Right lobe of liver (tissue), 6 donors: ENCODE measurements around the gene DCP1A. TPM values are rescaled to one million over a fixed set of nuclear protein-coding genes. Genes with fewer than 3 reads are reported as not detected.

ENCODE experiments used
- ATAC-seq, 4 donors: fragments of 200-7000 bp; cut with Tn5 transposase; one replicate each; pipeline ENCODE4 v1.9.1; 2020; ENCODE audit warnings: mild to moderate bottlenecking in 4 of 4, moderate library complexity in 4 of 4
- DNase-seq, 3 donors: peaks; one replicate each; pipeline ENCODE4 v3.0.0-alpha.2; 2020
- H3K27ac ChIP-seq, 3 donors: fragments of 200-600 bp; one replicate each; pipeline ENCODE4 v1.8.0; 2022
- H3K27me3 ChIP-seq, 2 donors: fragments of 200-600 bp; one replicate each; pipeline ENCODE4 v1.8.0; 2022
- H3K36me3 ChIP-seq, 4 donors: fragments of 200-600 bp; sonication (generic) in 1 of 4; one replicate each; pipeline versions ENCODE4 v1.5.1 to v1.8.0; 2017 to 2022; ENCODE audit warnings: control low read depth in 1 of 4
- H3K4me1 ChIP-seq, 4 donors: fragments of 200-600 bp; sonication (generic) in 1 of 4; one replicate each; pipeline versions ENCODE4 v1.5.1 to v1.8.0; 2017 to 2022; ENCODE audit warnings: control low read depth in 1 of 4
- H3K4me3 ChIP-seq, 3 donors: fragments of 200-600 bp; one replicate each; pipeline ENCODE4 v1.8.0; 2022
- H3K9me3 ChIP-seq, 4 donors: fragments of 200-600 bp; sonication (generic) in 1 of 4; one replicate each; pipeline versions ENCODE4 v1.5.1 to v1.8.0; 2017 to 2022; ENCODE audit warnings: control low read depth in 1 of 4
- CTCF ChIP-seq, 4 donors: fragments of 200-600 bp in 3 of 4; fragments of 450-650 bp in 1 of 4; IDR thresholded peaks; one replicate each; pipeline versions ENCODE4 v1.5.1 to v1.8.0; 2016 to 2022; ENCODE audit warnings: antibody characterized with exemption in 4 of 4, mild to moderate bottlenecking in 2 of 4
- POLR2A ChIP-seq: fragments of 450-650 bp; IDR thresholded peaks from one replicate; pipeline ENCODE4 v1.6.1; 2017; ENCODE audit warnings: antibody characterized with exemption, mild to moderate bottlenecking
- WGBS: methylation state at CpG from one replicate; pipeline ENCODE4 v1.1.6; 2018; ENCODE audit warnings: low coverage, low lambda C conversion rate; ENCODE audit not compliant: insufficient coverage; ENCODE audit errors: missing lambda C conversion rate; 5-methylcytosine and 5-hydroxymethylcytosine counted together
- intact Hi-C, 2 donors: fragments of 100-400 bp; cut with DNase I; formaldehyde crosslinking; loops; one replicate each; pipeline versions ENCODE4 v1.11.2 to v1.14.1; 2022
- total RNA-seq, 6 experiments: library from RNA; depleted of rRNA in 2 of 6; stranded (reverse); fragments of >200 nt in 2 of 6; fragmentation: NEBNext Ultra II Directional in 3 of 6; extraction: Animal tissue kit (Norgen Biotek cat#: 25700) in 3 of 6; gene quantifications; one replicate each; pipeline versions ENCODE4 v1.1.0 to v1.2.4, GENCODE V29; 2016 to 2023
- donor health status: DM: no; HTN: yes; CAD: no.
- donor health status: DM: no; HTN: no; CAD: no.
- donor health status: DM: no; HTN: no; CAD: no.
- donor health status: DM: no; HTN: yes; CAD: no.
- donor health status: DM: no; HTN: yes; CAD: no.

Gene DCP1A
- total RNA-seq, 6 experiments from 2014 or later, result 5.7 to 12.1 (median 7.1) TPM

GRCh38 chr3:53324105-53324504 lies 23.2 kb downstream of the DCP1A start:
- TF ChIP-seq POLR2A (no peak), CTCF (IDR thresholded peaks at IDR 0.05) (no peak)
- DNase-seq, result no peak
- Histone ChIP-seq H3K9me3 (no peaks in the 10 kb centered on the region), H3K36me3 (peaks cover 0 to 6% (median 1%) of the 10 kb centered on the region in 4 donors), H3K27ac (no peak overlapping the region), H3K27me3 (no peaks in the 10 kb centered on the region), H3K4me1 (peaks cover 0 to 7% (median 0%) of the 10 kb centered on the region in 4 donors), H3K4me3 (no peak overlapping the region)
- intact Hi-C loops, result no loop called here
- ATAC-seq, result peak in 2 of 4 donors; percentile 37 to 39
- 31% methylated on average over 5 of the region's 5 CpGs for WGBS

DNA sequence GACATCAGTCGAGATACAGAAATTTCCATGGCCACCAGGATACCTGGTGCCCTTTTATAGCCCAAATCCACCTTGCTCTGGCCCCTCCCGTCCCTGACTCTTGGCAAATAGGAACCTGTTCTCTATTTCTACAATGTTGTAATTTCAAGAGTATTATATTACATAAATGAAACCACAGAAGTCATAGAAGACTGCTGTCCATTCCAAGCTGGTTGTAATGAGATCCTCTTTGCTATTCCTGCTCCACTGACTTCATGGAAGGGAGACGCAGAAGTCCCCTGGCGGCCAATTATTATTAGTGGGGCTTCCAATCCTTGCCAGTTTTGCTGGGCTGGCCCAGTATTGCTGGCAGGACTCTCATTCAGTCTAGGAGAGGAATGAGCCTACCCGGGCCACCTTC lies 26.6 kb downstream of the DCP1A start:
- ATAC-seq (no peak), DNase-seq (no peak)
- Histone ChIP-seq H3K4me3 (no peak overlapping the region), H3K27me3 (no peaks in the 10 kb centered on the region), H3K36me3 (peaks cover 0 to 31% (median 2%) of the 10 kb centered on the region in 4 donors), H3K9me3 (no peaks in the 10 kb centered on the region), H3K4me1 (peaks cover 0 to 7% (median 0%) of the 10 kb centered on the region in 4 donors), H3K27ac (no peak overlapping the region)
- 88% methylated on average over 5 of the region's 5 CpGs for WGBS
- intact Hi-C loops, result no loop called here
- TF ChIP-seq POLR2A, result no peak
- no peak for TF ChIP-seq CTCF (IDR thresholded peaks at IDR 0.05)

GRCh38 chr3:53318522-53318921 lies 28.8 kb downstream of the DCP1A start:
- TF ChIP-seq CTCF (IDR thresholded peaks at IDR 0.05) (no peak), POLR2A (no peak)
- Histone ChIP-seq H3K4me1 (no peaks in the 10 kb centered on the region), H3K36me3 (peaks cover 0 to 31% (median 2%) of the 10 kb centered on the region in 4 donors), H3K27me3 (no peaks in the 10 kb centered on the region), H3K27ac (no peak overlapping the region), H3K4me3 (no peak overlapping the region), H3K9me3 (no peaks in the 10 kb centered on the region)
- WGBS, result 100% methylated on average over 3 of the region's 3 CpGs
- ATAC-seq, result no peak
- intact Hi-C loops, result no loop called here
- no peak for DNase-seq

GRCh38 chr3:53312832-53313231 lies 34.5 kb downstream of the DCP1A start:
- WGBS, result 56% methylated on average over 1 of the region's 1 CpG
- DNase-seq (no peak), ATAC-seq (no peak)
- Histone ChIP-seq H3K27me3 (no peaks in the 10 kb centered on the region), H3K4me3 (no peak overlapping the region), H3K4me1 (no peaks in the 10 kb centered on the region), H3K27ac (no peak overlapping the region), H3K36me3 (peaks cover 0 to 58% (median 24%) of the 10 kb centered on the region in 4 donors), H3K9me3 (no peaks in the 10 kb centered on the region)
- TF ChIP-seq POLR2A (no peak), CTCF (IDR thresholded peaks at IDR 0.05) (no peak)
- intact Hi-C loops, result no loop called here

GRCh38 chr3:53311882-53312281 lies 35.5 kb downstream of the DCP1A start:
- intact Hi-C loops, result no loop called here

More at GRCh38 chr3:53311882-53312281, 35.5 kb downstream of the DCP1A start:
- Histone ChIP-seq H3K4me3 (no peak overlapping the region), H3K27ac (no peak overlapping the region), H3K36me3 (peaks cover 0 to 50% (median 24%) of the 10 kb centered on the region in 4 donors), H3K9me3 (no peaks in the 10 kb centered on the region), H3K4me1 (no peaks in the 10 kb centered on the region), H3K27me3 (no peaks in the 10 kb centered on the region)
- no peak for ATAC-seq
- WGBS, result 79% methylated on average over 3 of the region's 3 CpGs
- no peak for DNase-seq
- TF ChIP-seq CTCF (IDR thresholded peaks at IDR 0.05) (no peak), POLR2A (no peak)
